ENCODE data around the gene CHRNA10. TPM values are rescaled to one million over a fixed set of nuclear protein-coding genes. Genes with fewer than 3 reads are reported as not detected.

The CHRNA10 gene
- total and polyA plus RNA-seq, 10 of the 15 experiments (the other 5 are each of a cell fraction or from before 2014, with no cell fraction given): 0.14 to 1.5 (median 0.57) TPM

DNA sequence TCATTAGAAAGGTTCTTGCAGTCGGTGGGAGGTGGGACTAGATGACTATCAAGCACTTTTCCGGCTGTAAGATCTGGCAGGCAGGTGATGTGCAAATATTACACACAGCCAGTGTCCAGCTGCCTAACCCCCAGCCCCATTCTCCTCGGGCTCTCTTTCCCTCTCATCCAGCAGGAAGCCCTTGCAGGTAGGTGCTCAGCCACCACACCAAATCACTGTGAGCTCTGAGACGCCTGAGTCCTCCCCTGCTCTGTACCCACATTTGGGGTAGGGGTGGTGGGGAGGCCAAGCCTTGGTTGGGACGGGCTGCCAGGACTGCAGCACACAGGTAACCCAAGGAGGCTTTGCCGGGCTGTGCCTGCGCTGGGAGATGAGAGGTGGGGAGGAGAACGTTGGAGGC lies 30.0 kb downstream of the CHRNA10 start:
- no peak overlapping the region for H2AFZ ChIP-seq (ENCODE audit: control insufficient read depth, low read depth, low read length)
- ATAC-seq: no peak
- in situ Hi-C loops (cut with MboI) (no loop called here), intact Hi-C loops (cut with micrococcal nuclease; ENCODE audit: unreplicated experiment) (no loop called here)
- no peak for DNase-seq (ENCODE audit: low read depth, low spot score)
- H3K36me3 ChIP-seq (ENCODE audit: control insufficient read depth in 2 of 2, insufficient read depth in 2 of 2, low read length in 1 of 2): no peaks in the 10 kb centered on the region
- no peak overlapping the region for H3K4me2 ChIP-seq (ENCODE audit: control insufficient read depth, insufficient read depth)
- ChIA-PET CTCF (no interaction called here), SMC1A (ENCODE audit: uncharacterized antibody, unreplicated experiment) (no interaction called here), POLR2A (no interaction called here), RAD21 (ENCODE audit: unreplicated experiment) (no interaction called here)
- H3K4me1 ChIP-seq (ENCODE audit: control insufficient read depth, insufficient read depth, low read length): peaks cover 2% of the 10 kb centered on the region; the same call in 1 of the 2 replicates
- FAIRE-seq: no peak
- TF ChIP-seq HCFC1 (IDR thresholded peaks at IDR 0.05; ENCODE audit: low read length) (no peak), SRF (IDR thresholded peaks at IDR 0.05; ENCODE audit: low read depth in 2 of 2, low read length in 2 of 2) (no peak), TARDBP (IDR thresholded peaks at IDR 0.05; ENCODE audit: borderline replicate concordance) (no peak), IKZF2 (IDR thresholded peaks at IDR 0.05) (no peak), CHD2 (IDR thresholded peaks at IDR 0.05; ENCODE audit: borderline replicate concordance, low read depth, low read length) (no peak), BHLHE40 (IDR thresholded peaks at IDR 0.05; ENCODE audit: borderline replicate concordance in 1 of 2, low read depth in 2 of 2, low read length in 1 of 2) (no peak), EED (IDR thresholded peaks at IDR 0.05; ENCODE audit: low read depth) (no peak), SMARCA5 (IDR thresholded peaks at IDR 0.05) (no peak), RUNX3 (IDR thresholded peaks at IDR 0.05; ENCODE audit: low read length) (no peak), IRF4 (IDR thresholded peaks at IDR 0.05; ENCODE audit: low read depth, low read length) (no peak), POLR2AphosphoS2 (IDR thresholded peaks at IDR 0.05; ENCODE audit: low read depth, low read length) (no peak), TCF7 (IDR thresholded peaks at IDR 0.05; ENCODE audit: borderline replicate concordance) (no peak)
- H3K4me3 ChIP-seq: no peak overlapping the region
- no peak overlapping the region for H3K9ac ChIP-seq (ENCODE audit: control insufficient read depth, insufficient read depth, low read length)
- no peaks in the 10 kb centered on the region; a peak in 2 of 4 replicates for H3K27me3 ChIP-seq (replicated peaks in 1 of 2; ENCODE audit: control insufficient read depth in 2 of 2, insufficient read depth in 2 of 2, low read length in 1 of 2)
- H3K27ac ChIP-seq (ENCODE audit: control insufficient read depth, insufficient read depth): no peak overlapping the region
- WGBS (ENCODE audit: insufficient coverage, insufficient replicate concordance, low lambda C conversion rate, missing lambda C conversion rate): 34% methylated on average over 8 of the region's 8 CpGs
- no peaks in the 10 kb centered on the region; the same call in 2 of the 3 replicates for H3K9me3 ChIP-seq (replicated peaks; ENCODE audit: control insufficient read depth, insufficient read depth, low read length)
- no peaks in the 10 kb centered on the region for H4K20me1 ChIP-seq (ENCODE audit: control insufficient read depth, insufficient read depth)
- H3K79me2 ChIP-seq (ENCODE audit: control insufficient read depth, insufficient read depth, low read length): no peaks in the 10 kb centered on the region
- BruUV-seq (replicated peaks): no TSS peak

Measured in GM12878 (cell line).